ENCODE data around the gene EFNA1.

DNA sequence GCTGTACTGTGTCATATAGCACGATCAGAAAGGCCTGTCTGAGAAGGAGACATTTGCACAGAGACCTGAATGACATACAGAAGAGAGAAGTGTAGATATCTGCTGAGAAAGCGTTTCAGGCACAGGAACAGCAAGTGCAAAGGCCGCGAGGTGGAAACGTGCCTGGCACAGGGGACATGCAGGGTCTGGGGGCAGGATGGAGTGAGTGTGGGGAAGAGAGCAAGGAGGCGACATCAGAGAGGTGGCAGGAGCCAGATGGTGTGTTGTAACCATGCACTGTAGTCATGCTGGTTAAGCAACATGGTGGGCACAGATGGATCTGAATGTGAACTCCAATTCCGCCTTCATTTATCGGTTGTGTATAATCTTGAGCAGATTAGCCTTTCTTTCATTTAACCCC, 32.5 kb downstream of the EFNA1 start:
- no peak for TF ChIP-seq TAF1 (IDR thresholded peaks at IDR 0.05; ENCODE audit: borderline replicate concordance, low read depth, low read length)
- no peak for TF ChIP-seq POLR2AphosphoS5 (IDR thresholded peaks at IDR 0.05; ENCODE audit: low read depth, low read length)
- TF ChIP-seq POLR2A (IDR thresholded peaks at IDR 0.05; ENCODE audit: low read depth, low read length): no peak
